H1 (cell line): ENCODE results near the gene CUBN. TPM values are rescaled to one million over a fixed set of nuclear protein-coding genes. Genes with fewer than 3 reads are reported as not detected.

ENCODE experiments used
- CTCF ChIA-PET: fragments of 300-600 bp; sonication (Branson Sonifier 250); formaldehyde crosslinking; loops from one replicate; lab custom pipeline; 2021; ENCODE audit not compliant: partially characterized antibody; lab: Charles Lee
- POLR2A ChIA-PET: fragments of 300-600 bp; sonication (Branson Sonifier 250); formaldehyde crosslinking; loops from one replicate; lab custom pipeline; 2021; ENCODE audit warnings: inconsistent platforms; ENCODE audit not compliant: partially characterized antibody; lab: Charles Lee
- DNase-seq, 2 experiments: peaks; one replicate each; pipeline versions ENCODE4 v3.0.0 to v3.0.0-alpha.2; 2010 to 2022; ENCODE audit warnings: low spot score in 2 of 2, low read depth in 1 of 2, mixed read lengths in 1 of 2
- FAIRE-seq: peaks from 2 replicates; lab custom pipeline; 2011; peaks lifted over from hg19 to GRCh38; lab: Jason Lieb, UNC
- H2AFZ ChIP-seq: 2 replicates; pipeline ENCODE4 v1.8.1; 2012; ENCODE audit warnings: low read length, inconsistent platforms
- H2AK5ac ChIP-seq: 2 replicates; pipeline ENCODE4 v1.6.1; 2013; ENCODE audit warnings: low read depth, low read length
- H2BK120ac ChIP-seq: replicated peaks from 2 replicates; pipeline ENCODE3; 2013; ENCODE audit warnings: low read depth, low read length, inconsistent platforms
- H2BK12ac ChIP-seq: 2 replicates; pipeline ENCODE4 v1.6.1; 2013; ENCODE audit warnings: low read depth, low read length
- H2BK15ac ChIP-seq: 2 replicates; pipeline ENCODE4 v1.6.1; 2013; ENCODE audit warnings: low read length
- H2BK20ac ChIP-seq: 2 replicates; pipeline ENCODE4 v1.6.1; 2013; ENCODE audit warnings: low read length
- H2BK5ac ChIP-seq: 2 replicates; pipeline ENCODE4 v1.6.1; 2013; ENCODE audit warnings: low read depth, low read length
- H3K14ac ChIP-seq: 2 replicates; pipeline ENCODE4 v1.6.1; 2013; ENCODE audit warnings: inconsistent platforms; ENCODE audit not compliant: insufficient read length
- H3K18ac ChIP-seq: 2 replicates; pipeline ENCODE4 v1.6.1; 2013; ENCODE audit warnings: low read length; ENCODE audit errors: extremely low read depth
- H3K23ac ChIP-seq: 2 replicates; pipeline ENCODE4 v1.6.1; 2013; ENCODE audit warnings: inconsistent platforms; ENCODE audit not compliant: insufficient read length
- H3K23me2 ChIP-seq: 2 replicates; pipeline ENCODE4 v1.6.1; 2013; ENCODE audit warnings: low read depth, low read length
- H3K27ac ChIP-seq: 2 replicates; pipeline ENCODE4 v1.6.1; 2011; ENCODE audit warnings: low read depth, low read length, inconsistent platforms
- H3K27me3 ChIP-seq, 4 experiments: replicated peaks in 1 of 4; 1 replicate in 1 of 4; 2 replicates in 3 of 4; pipeline versions ENCODE4 v1.6.1 to v1.8.1; 2011 to 2013; ENCODE audit warnings: low read length in 3 of 4, mild to moderate bottlenecking in 3 of 4, inconsistent platforms in 2 of 4, mixed read lengths in 2 of 4, moderate library complexity in 1 of 4; ENCODE audit not compliant: control insufficient read depth in 3 of 4, insufficient read depth in 3 of 4; ENCODE audit errors: extremely low read depth in 1 of 4
- H3K36me3 ChIP-seq, 4 experiments: 2 replicates each; pipeline versions ENCODE4 v1.6.1 to v1.8.1; 2011 to 2013; ENCODE audit warnings: mild to moderate bottlenecking in 4 of 4, low read length in 3 of 4, moderate library complexity in 2 of 4, control low read depth in 1 of 4, inconsistent platforms in 1 of 4; ENCODE audit not compliant: insufficient read depth in 4 of 4, control insufficient read depth in 2 of 4
- H3K4ac ChIP-seq: replicated peaks from 2 replicates; pipeline ENCODE3; 2013; ENCODE audit warnings: low read length, low read depth, mixed read lengths, inconsistent platforms; ENCODE audit not compliant: insufficient read length
- H3K4me1 ChIP-seq, 4 experiments: replicated peaks in 1 of 4; 1 replicate in 1 of 4; 2 replicates in 3 of 4; pipeline versions ENCODE4 v1.6.1 to v1.8.1; 2011 to 2013; ENCODE audit warnings: low read length in 3 of 4, inconsistent platforms in 2 of 4, mixed read lengths in 1 of 4; ENCODE audit not compliant: insufficient read depth in 4 of 4, control insufficient read depth in 3 of 4
- H3K4me2 ChIP-seq, 2 experiments: 2 replicates each; pipeline versions ENCODE4 v1.6.1 to v1.8.1; 2011 to 2013; ENCODE audit warnings: low read depth in 2 of 2, low read length in 2 of 2, control low read depth in 1 of 2, inconsistent platforms in 1 of 2, mild to moderate bottlenecking in 1 of 2; ENCODE audit not compliant: insufficient read depth in 1 of 2
- H3K4me3 ChIP-seq, 4 experiments: fragments of 200-600, 300-600 bp in 1 of 4; sonication (generic), shearing (Covaris generic), sonication (Bioruptor Twin) in 1 of 4; 2 replicates each; pipeline versions ENCODE4 v1.5.1 to v1.8.1; 2011 to 2016; ENCODE audit warnings: low read length in 4 of 4, low read depth in 3 of 4, control low read depth in 2 of 4, inconsistent platforms in 2 of 4, mild to moderate bottlenecking in 2 of 4, mixed read lengths in 1 of 4, moderate library complexity in 1 of 4; ENCODE audit not compliant: insufficient read depth in 2 of 4; ENCODE audit errors: extremely low read depth in 1 of 4
- H3K56ac ChIP-seq: replicated peaks from 2 replicates; pipeline ENCODE3; 2013; ENCODE audit warnings: low read depth, mild to moderate bottlenecking, mixed read lengths, low read length, inconsistent platforms; ENCODE audit not compliant: insufficient read length
- H3K79me1 ChIP-seq: 2 replicates; pipeline ENCODE4 v1.6.1; 2013; ENCODE audit warnings: low read depth, low read length, control low read depth
- H3K79me2 ChIP-seq, 2 experiments: 2 replicates each; pipeline versions ENCODE4 v1.6.1 to v1.8.1; 2012 to 2013; ENCODE audit warnings: low read length in 2 of 2, mild to moderate bottlenecking in 2 of 2, inconsistent platforms in 1 of 2; ENCODE audit not compliant: insufficient read depth in 2 of 2, control insufficient read depth in 1 of 2
- H3K9ac ChIP-seq, 4 experiments: replicated peaks in 1 of 4; 1 replicate in 1 of 4; 2 replicates in 3 of 4; pipeline versions ENCODE4 v1.6.1 to v1.8.1; 2011 to 2013; ENCODE audit warnings: low read depth in 3 of 4, low read length in 3 of 4, control low read depth in 2 of 4, mild to moderate bottlenecking in 2 of 4, moderate library complexity in 2 of 4, inconsistent platforms in 1 of 4; ENCODE audit errors: extremely low read depth in 1 of 4
- H3K9me3 ChIP-seq, 2 experiments: 2 replicates each; pipeline versions ENCODE4 v1.6.1 to v1.8.1; 2012 to 2013; ENCODE audit warnings: mild to moderate bottlenecking in 2 of 2, moderate library complexity in 2 of 2, control low read depth in 1 of 2, inconsistent platforms in 1 of 2, low read depth in 1 of 2, low read length in 1 of 2, mixed read lengths in 1 of 2; ENCODE audit not compliant: insufficient read depth in 2 of 2
- H4K20me1 ChIP-seq, 2 experiments: replicated peaks in 1 of 2; 2 replicates each; pipeline versions ENCODE3 to v1.8.1; 2011 to 2013; ENCODE audit warnings: inconsistent platforms in 2 of 2, low read length in 2 of 2, mild to moderate bottlenecking in 1 of 2; ENCODE audit not compliant: insufficient read depth in 2 of 2, control insufficient read depth in 1 of 2
- H4K5ac ChIP-seq: 2 replicates; pipeline ENCODE4 v1.6.1; 2013; ENCODE audit warnings: low read length, low read depth, mixed read lengths, inconsistent platforms; ENCODE audit not compliant: insufficient read length
- H4K8ac ChIP-seq: 2 replicates; pipeline ENCODE4 v1.8.0; 2013; ENCODE audit warnings: mild to moderate bottlenecking, moderate library complexity, low read length, inconsistent platforms; ENCODE audit not compliant: insufficient read depth; ENCODE audit errors: extremely low read depth
- H4K91ac ChIP-seq: replicated peaks from 2 replicates; pipeline ENCODE3; 2013; ENCODE audit warnings: low read length, mixed read lengths, inconsistent platforms; ENCODE audit not compliant: insufficient read length
- CBX8 ChIP-seq: fragments of 300-800, 300-1000 bp; sonication (generic); IDR thresholded peaks from 2 replicates; pipeline ENCODE4 v1.7.1; 2016; ENCODE audit warnings: low read depth, low read length, borderline replicate concordance
- EGR1 ChIP-seq: IDR thresholded peaks from 2 replicates; pipeline ENCODE4 v1.6.1; 2011; ENCODE audit warnings: low read depth, low read length, borderline replicate concordance
- GTF2F1 ChIP-seq: IDR thresholded peaks from 2 replicates; pipeline ENCODE4 v1.6.1; 2012; ENCODE audit warnings: low read depth, low read length, improper control_type of control experiment, borderline replicate concordance
- HDAC6 ChIP-seq: IDR thresholded peaks from one replicate; pipeline ENCODE4 v1.7.1; 2012; ENCODE audit warnings: low read depth, mild to moderate bottlenecking, inconsistent platforms, low read length, moderate library complexity
- MAFK ChIP-seq: IDR thresholded peaks from 2 replicates; pipeline ENCODE4 v1.6.1; 2012; ENCODE audit warnings: low read depth, mild to moderate bottlenecking, improper control_type of control experiment, low read length
- NANOG ChIP-seq: IDR thresholded peaks from 2 replicates; pipeline ENCODE4 v1.6.1; 2011; ENCODE audit warnings: low read length, low read depth, mild to moderate bottlenecking, inconsistent platforms; ENCODE audit not compliant: insufficient read depth, poor library complexity, severe bottlenecking
- POLR2A ChIP-seq, 2 experiments: IDR thresholded peaks; 1 replicate in 1 of 2; 2 replicates in 1 of 2; pipeline ENCODE4 v1.6.1; 2011; ENCODE audit warnings: low read depth in 2 of 2, low read length in 2 of 2, mild to moderate bottlenecking in 2 of 2; ENCODE audit errors: control extremely low read depth in 1 of 2
- RNF2 ChIP-seq: fragments of 200-900, 300-1000 bp; sonication (generic); IDR thresholded peaks from 2 replicates; pipeline ENCODE4 v1.7.1; 2016; ENCODE audit warnings: borderline replicate concordance, low read depth, mild to moderate bottlenecking, antibody characterized with exemption, low read length; ENCODE audit not compliant: poor library complexity, severe bottlenecking; ENCODE audit errors: missing control alignments
- RXRA ChIP-seq: IDR thresholded peaks from 2 replicates; pipeline ENCODE4 v1.6.1; 2011; ENCODE audit warnings: low read depth, mild to moderate bottlenecking, low read length, moderate library complexity; ENCODE audit not compliant: insufficient read depth
- SIRT6 ChIP-seq: IDR thresholded peaks from one replicate; pipeline ENCODE4 v1.7.1; 2012; ENCODE audit warnings: low read length, inconsistent platforms
- TAF7 ChIP-seq: optimal IDR thresholded peaks from 2 replicates; pipeline ENCODE3; 2011; ENCODE audit warnings: low read depth, mild to moderate bottlenecking, inconsistent platforms, low read length, moderate library complexity, borderline replicate concordance
- ZNF274 ChIP-seq: IDR thresholded peaks from 2 replicates; pipeline ENCODE4 v1.7.0; 2012; ENCODE audit warnings: low read length, borderline replicate concordance; ENCODE audit errors: extremely low read depth
- WGBS, 2 experiments: shearing (Covaris generic) in 1 of 2; methylation state at CpG; one replicate each; pipeline versions ENCODE4 v1.1.6 to v1.1.7; 2013 to 2015; ENCODE audit warnings: low lambda C conversion rate in 2 of 2, mixed read lengths in 2 of 2, inconsistent platforms in 1 of 2, low coverage in 1 of 2, missing lambda C conversion rate in 1 of 2; ENCODE audit not compliant: insufficient replicate concordance in 2 of 2, insufficient coverage in 1 of 2, insufficient read length in 1 of 2; ENCODE audit errors: extremely low coverage in 1 of 2, missing lambda C conversion rate in 1 of 2; 5-methylcytosine and 5-hydroxymethylcytosine counted together
- polyA plus RNA-seq, 7 experiments: library from polyadenylated mRNA; depleted of rRNA in 3 of 7; stranded (reverse) in 5 of 7; unstranded in 2 of 7; fragments of >200 nt in 5 of 7; fragments of 200-250 nt in 2 of 7; gene quantifications; 1 replicate in 5 of 7; 2 replicates in 1 of 7; 4 replicates in 1 of 7; pipeline versions ENCODE4 v1.2.1 to v1.2.3, GENCODE V29; 2011 to 2013; ENCODE audit warnings: missing spikeins in 2 of 7, mixed read lengths in 2 of 7
- total RNA-seq: library from RNA; stranded (reverse); fragmentation: NEBNext Ultra II Directional; extraction: Animal tissue kit (Norgen Biotek cat#: 25700); gene quantifications from 2 replicates; pipeline ENCODE4 v1.2.1, GENCODE V29; 2021

Gene CUBN
- total and polyA plus RNA-seq, 2 of the 8 experiments (the other 6 are each of a cell fraction or from before 2014, with no cell fraction given), result 0.04 to 0.08 TPM

GRCh38 chr10:17004801-17005380, 124.7 kb downstream of the CUBN start:
- Histone ChIP-seq H3K9me3 (peaks cover 3 to 4% of the 10 kb centered on the region in 2 experiments; a peak in 2 of 4 replicates), H3K79me2 (no peaks in the 10 kb centered on the region), H3K27ac (no peak overlapping the region), H3K4ac (no peak overlapping the region), H3K36me3 (no peaks in the 10 kb centered on the region), H2AK5ac (no peak overlapping the region), H3K9ac (no peak overlapping the region), H3K4me1 (no peaks in the 10 kb centered on the region), H3K79me1 (no peaks in the 10 kb centered on the region), H2BK20ac (no peak overlapping the region), H2BK120ac (no peak overlapping the region), H4K8ac (no peak overlapping the region), H3K4me2 (no peak overlapping the region), H4K20me1 (no peaks in the 10 kb centered on the region), H2AFZ (no peak overlapping the region), H3K18ac (no peak overlapping the region), H3K56ac (no peak overlapping the region), H3K14ac (no peak overlapping the region), H4K91ac (no peak overlapping the region), H4K5ac (no peak overlapping the region), H3K4me3 (no peak overlapping the region), H2BK12ac (no peak overlapping the region), H3K27me3 (no peaks in the 10 kb centered on the region), H2BK5ac (no peak overlapping the region), H2BK15ac (no peak overlapping the region), H3K23me2 (no peaks in the 10 kb centered on the region), H3K23ac (no peak overlapping the region)
- POLR2A ChIA-PET, result interaction anchor here (1.4 kb wide), 1 partner anchor 18 kb away, joined by 5 read pairs; no protein-coding TSS in a partner anchor
- DNase-seq (no peak), FAIRE-seq (no peak)
- TF ChIP-seq GTF2F1 (no peak), TAF7 (no peak), RXRA (no peak), SIRT6 (no peak), NANOG (no peak), POLR2A (IDR thresholded peaks at IDR 0.05; ENCODE audit: control extremely low read depth in 1 of 2, low read depth in 2 of 2, low read length in 2 of 2) (no peak), EGR1 (no peak), MAFK (no peak), CBX8 (no peak), ZNF274 (no peak), HDAC6 (no peak), RNF2 (no peak)
- CTCF ChIA-PET, result interaction anchor here (0.6 kb wide), 1 partner anchor 111 kb away, joined by 4 read pairs; no protein-coding TSS in a partner anchor
- 89% methylated on average over 6 of the region's 6 CpGs; no CpG with 5 or more reads in 1 of the 2 experiments for WGBS, 2 experiments
